Kidney tubule cell (primary cell): ENCODE results near the gene TMEM40.

Experiments
- DNase-seq: peaks from one replicate; pipeline ENCODE4 v3.0.0-alpha.2; 2018; ENCODE audit warnings: low spot score

Gene TMEM40

GRCh38 chr3:12750658-12751071, 8.4 kb downstream of the TMEM40 start:
- no peak for DNase-seq

GRCh38 chr3:12750223-12750622, 8.8 kb downstream of the TMEM40 start:
- peak; percentile 94 for DNase-seq

GRCh38 chr3:12748477-12748876, 10.6 kb downstream of the TMEM40 start:
- no peak for DNase-seq

GRCh38 chr3:12746419-12746818, 12.6 kb downstream of the TMEM40 start:
- DNase-seq: no peak

- DNase-seq: no peak
These were observed 14.7 kb downstream of the TMEM40 start for GRCh38 chr3:12744326-12744725.

- no peak for DNase-seq
These were observed 15.5 kb downstream of the TMEM40 start for GRCh38 chr3:12743583-12743982.

- DNase-seq: no peak
These were observed 16.5 kb downstream of the TMEM40 start for GRCh38 chr3:12742330-12743107.

GRCh38 chr3:12741209-12741608, 17.9 kb downstream of the TMEM40 start:
- DNase-seq: no peak

GRCh38 chr3:12737833-12738232, 21.2 kb downstream of the TMEM40 start:
- DNase-seq: no peak

GRCh38 chr3:12737319-12737718, 21.7 kb downstream of the TMEM40 start:
- DNase-seq: no peak

GRCh38 chr3:12734960-12735359, 24.1 kb downstream of the TMEM40 start:
- no peak for DNase-seq

- DNase-seq: no peak
These were observed 25.5 kb downstream of the TMEM40 start for GRCh38 chr3:12733566-12733965.

GRCh38 chr3:12730506-12731242, 28.4 kb downstream of the TMEM40 start:
- DNase-seq: peak; percentile 89

- no peak for DNase-seq
These were observed 29.9 kb downstream of the TMEM40 start for GRCh38 chr3:12729051-12729651.

- no peak for DNase-seq
These were observed 31.1 kb downstream of the TMEM40 start for GRCh38 chr3:12727937-12728336.

- no peak for DNase-seq
These were observed 31.6 kb downstream of the TMEM40 start for GRCh38 chr3:12727481-12727880.

- no peak for DNase-seq
These were observed 33.6 kb downstream of the TMEM40 start for GRCh38 chr3:12725436-12725835.

- no peak for DNase-seq
These were observed 34.3 kb downstream of the TMEM40 start for GRCh38 chr3:12724794-12725193.

- DNase-seq: peak; percentile 44
These were observed 35.7 kb downstream of the TMEM40 start for GRCh38 chr3:12723362-12723761.

- no peak for DNase-seq
These were observed 36.8 kb downstream of the TMEM40 start for GRCh38 chr3:12722226-12722625.

GRCh38 chr3:12719984-12720898, 38.8 kb downstream of the TMEM40 start:
- DNase-seq: peak; percentile 86

- DNase-seq: no peak
These were observed 39.5 kb downstream of the TMEM40 start for GRCh38 chr3:12719541-12719940.
